VCaP (cell line): ENCODE measurements around the gene NPIPA2.
"Not testable (repeated sequence)": the region's sequence is repeated elsewhere in the genome, so short reads cannot be mapped to it uniquely, and the experiment has no call there.

Experiments used
- H3K27ac ChIP-seq: fragments of 450-650 bp; 2 replicates; pipeline ENCODE4 v1.5.1; 2017

The NPIPA2 gene

GRCh38 chr16:14742273-14743128, at the start of gene NPIPA2:
Gene NPIPA2, plus strand, starts transcription at chr16:14742533. Its CDS starts 5,533 bp downstream, at chr16:14748066.
- H3K27ac ChIP-seq = not testable (repeated sequence)

DNA sequence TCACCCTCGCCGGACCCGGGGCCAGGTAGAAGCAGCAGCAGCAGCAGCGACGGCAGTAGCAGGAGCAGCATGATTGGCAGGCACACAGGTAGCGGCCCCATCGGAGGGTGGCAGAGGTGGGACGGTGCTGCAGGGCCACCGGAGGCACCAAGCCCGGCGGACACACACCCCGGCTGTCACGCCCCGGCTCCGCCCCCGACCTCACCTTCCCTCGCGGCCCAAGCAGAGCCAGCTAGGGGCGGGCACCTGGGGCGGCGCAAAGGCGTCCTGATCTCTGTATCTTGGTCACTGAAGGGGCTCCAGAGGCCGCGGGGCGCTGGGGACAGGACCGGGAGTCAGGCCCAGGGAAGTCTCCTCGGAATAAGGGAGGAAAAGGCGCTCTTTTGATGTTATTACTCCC, 48.2 kb upstream of the NPIPA2 start, which contains the start of gene PLA2G10:
Gene PLA2G10 (minus strand): TSS at position 180 of the 400 bp plus-strand sequence. CDS start 79 bp downstream, at position 101.
- not testable (repeated sequence) for H3K27ac ChIP-seq

- H3K27ac ChIP-seq = not testable (repeated sequence)
Measured at GRCh38 chr16:14701859-14702258, 40.5 kb upstream of the NPIPA2 start.

DNA sequence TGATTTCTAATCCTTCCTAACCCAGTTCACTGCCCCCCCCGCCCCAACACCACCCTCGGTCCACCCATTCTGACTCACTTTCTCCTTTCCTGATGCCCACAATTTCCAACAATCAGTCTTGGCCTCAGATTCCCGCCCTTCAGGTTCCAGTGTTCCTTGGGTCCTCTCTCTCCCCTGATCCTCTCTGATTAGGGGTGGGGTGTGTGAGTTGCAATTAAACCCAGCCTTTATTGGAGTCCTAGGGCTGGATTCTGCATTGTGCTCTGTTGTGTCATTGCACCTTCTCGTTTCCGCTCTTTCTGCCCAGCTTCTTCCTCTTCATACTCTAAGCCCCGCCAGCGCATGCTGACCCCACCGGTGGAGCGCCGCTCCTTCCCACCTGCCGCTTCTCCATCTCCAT, 39.7 kb upstream of the NPIPA2 start:
- H3K27ac ChIP-seq = not testable (repeated sequence)

- H3K27ac ChIP-seq = not testable (repeated sequence)
Measured at GRCh38 chr16:14703156-14704011, 38.9 kb upstream of the NPIPA2 start, which contains the start of gene NPIPA3. Gene NPIPA3, plus strand, starts transcription at chr16:14703411. Its CDS starts 5,533 bp downstream, at chr16:14708944.

- H3K27ac ChIP-seq = not testable (repeated sequence)
Measured at GRCh38 chr16:14733233-14733632, 9.1 kb upstream of the NPIPA2 start.

GRCh38 chr16:14740832-14741385, 1.4 kb upstream of the NPIPA2 start:
- not testable (repeated sequence) for H3K27ac ChIP-seq

GRCh38 chr16:14741794-14742193, 539 bp upstream of the NPIPA2 start:
- not testable (repeated sequence) for H3K27ac ChIP-seq

DNA sequence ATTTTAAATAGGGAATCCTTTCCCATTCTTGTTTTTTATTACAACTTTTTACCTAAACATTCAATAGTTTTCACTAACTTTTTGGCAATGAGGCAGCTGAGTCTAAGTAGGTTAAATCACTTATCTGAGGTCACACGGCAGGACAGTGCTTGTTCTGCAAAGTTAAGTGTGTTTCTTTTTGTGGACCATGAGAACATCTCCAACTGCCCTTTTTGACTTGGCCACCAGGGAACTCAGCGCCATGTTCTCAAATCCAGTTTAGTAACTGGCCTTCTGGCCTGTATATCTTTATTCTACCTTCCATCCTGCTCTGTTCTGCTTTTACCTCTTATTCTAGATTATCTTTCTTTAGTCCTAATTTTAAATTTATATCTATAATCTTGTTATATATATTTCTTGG, 31.3 kb downstream of the NPIPA2 start:
- H3K27ac ChIP-seq = not testable (repeated sequence)

DNA sequence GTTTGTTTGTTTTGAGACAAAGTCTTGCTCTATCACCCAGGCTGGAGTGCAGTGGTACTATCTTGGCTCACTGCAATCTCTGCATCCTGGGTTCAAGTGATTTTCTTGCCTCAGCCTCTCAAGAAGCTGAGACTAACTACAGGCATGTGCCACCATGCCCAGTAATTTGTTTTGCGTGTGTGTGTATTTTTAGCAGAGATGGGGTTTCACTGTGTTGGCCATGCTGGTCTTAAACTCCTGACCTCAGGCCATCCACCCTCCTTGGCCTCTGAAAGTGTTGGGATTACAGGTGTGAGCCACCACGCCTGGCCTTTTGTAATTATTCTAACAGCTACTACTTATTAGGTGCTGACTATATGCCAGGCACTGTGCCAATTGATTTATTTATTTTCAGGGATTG, 33.3 kb downstream of the NPIPA2 start:
- not testable (repeated sequence) for H3K27ac ChIP-seq

DNA sequence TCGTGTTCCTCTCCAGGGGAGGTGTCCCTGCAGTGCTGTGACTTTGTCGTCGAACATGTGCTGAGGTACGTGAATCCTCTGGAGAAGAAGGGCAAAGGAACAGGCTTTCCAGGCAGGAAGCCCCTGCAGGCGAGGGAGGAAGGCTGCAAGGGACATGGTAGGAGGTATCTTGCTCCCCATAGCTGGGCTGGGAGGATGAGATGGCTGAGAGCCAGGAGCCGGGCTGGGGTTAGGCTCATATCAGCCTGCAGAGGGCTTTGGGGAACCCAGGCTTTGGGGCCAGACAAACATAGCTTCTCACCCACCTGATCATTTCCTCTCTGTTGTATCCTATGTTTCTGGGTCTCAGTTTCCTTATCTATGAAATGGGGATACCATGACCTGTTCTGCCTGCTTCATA, 34.4 kb downstream of the NPIPA2 start:
- not testable (repeated sequence) for H3K27ac ChIP-seq

DNA sequence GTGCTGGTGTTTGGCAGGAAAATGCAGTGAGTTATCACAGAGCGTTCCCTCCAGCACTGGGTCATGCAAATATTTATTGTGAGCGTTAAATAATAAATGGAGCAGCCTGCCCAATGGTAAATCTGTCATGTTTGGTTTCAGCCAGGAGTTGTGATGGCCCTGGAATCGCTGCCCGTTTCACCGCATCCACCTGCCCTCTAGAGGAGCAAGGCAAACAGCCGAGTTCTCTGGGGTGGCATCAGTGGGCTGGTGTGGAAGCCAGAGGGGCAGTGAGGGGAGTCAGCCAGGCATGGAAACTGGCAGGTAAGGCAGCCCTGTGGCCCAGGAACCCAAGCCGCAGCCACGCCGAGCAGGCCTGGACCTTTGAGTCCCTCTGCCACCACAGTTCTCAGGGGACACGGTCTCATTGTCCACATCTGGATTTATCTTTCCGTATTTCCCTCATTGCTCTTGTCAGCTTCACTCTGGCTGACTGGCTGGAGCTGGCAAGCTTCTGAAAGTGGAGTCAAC, 37.1 kb downstream of the NPIPA2 start:
- not testable (repeated sequence) for H3K27ac ChIP-seq

GRCh38 chr16:14786180-14786579, 43.8 kb downstream of the NPIPA2 start:
- not testable (repeated sequence) for H3K27ac ChIP-seq

DNA sequence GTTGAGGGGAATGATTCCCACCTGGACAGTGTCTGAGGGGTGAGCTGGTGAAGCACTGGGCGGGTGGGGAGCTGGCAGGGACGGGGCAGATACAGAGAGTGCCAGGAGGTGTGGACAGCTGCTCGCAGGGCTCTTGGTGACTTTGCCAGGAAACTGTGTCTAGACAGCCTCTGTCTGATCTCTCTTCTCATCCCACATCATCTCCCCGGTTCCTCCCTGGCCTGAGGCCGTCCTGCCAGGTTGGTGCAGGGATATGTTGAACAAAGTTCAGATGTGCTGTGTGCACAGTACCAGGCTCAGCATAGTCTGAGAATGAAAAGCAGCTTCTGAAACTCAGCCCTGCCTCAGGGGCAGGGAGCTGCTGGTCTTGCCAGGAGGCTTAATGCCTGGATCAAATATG, 47.2 kb downstream of the NPIPA2 start:
- H3K27ac ChIP-seq = not testable (repeated sequence)

DNA sequence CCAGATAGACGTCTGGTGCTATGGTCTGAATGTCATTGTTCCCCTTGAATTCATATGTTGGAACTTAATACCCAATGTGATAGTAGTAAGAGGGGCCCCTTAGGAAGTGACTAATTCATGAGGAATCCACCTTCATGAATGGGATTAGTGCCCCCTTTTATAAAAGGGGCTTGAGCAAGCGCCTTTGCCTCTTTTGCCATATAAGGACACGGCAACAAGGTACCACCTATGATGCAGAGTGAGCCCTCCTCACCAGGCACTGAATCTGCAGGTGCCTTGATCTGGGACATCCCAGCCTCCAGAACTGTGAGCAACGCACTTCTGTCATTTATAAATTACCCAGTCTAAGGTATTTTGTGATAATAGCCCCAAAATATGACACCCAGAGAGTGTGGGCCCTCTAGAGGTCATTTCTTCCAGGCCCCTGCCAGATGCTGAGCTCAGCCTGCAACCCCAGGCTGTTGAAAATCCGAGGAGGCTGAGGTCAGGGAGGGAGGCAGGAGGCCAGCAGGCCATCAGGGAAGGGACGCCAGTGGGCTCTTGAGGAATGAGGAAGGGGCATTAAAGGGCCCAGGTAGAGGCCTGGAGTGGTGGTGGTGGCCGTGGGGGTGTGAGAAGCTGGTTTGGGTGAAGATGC, 48.1 kb downstream of the NPIPA2 start:
- not testable (repeated sequence) for H3K27ac ChIP-seq

DNA sequence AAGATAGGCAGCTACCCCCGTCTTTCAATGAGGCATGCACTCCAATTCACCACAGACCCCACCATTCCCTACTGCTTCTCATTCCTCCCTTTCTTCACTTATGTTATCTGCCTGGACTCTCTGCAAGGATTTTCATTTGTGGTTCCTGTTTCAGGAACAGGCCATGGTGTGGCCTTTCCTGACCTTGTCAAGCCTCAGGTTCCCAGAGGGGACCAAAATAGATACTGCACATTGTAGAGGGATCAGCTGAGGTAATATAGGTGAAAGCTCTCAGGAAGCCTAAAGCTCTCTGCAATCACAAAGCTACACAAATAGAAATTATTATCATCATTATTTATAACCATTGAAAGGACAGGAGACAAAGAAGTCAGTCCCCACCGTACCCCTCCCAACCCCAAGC, 50.6 kb downstream of the NPIPA2 start:
- H3K27ac ChIP-seq = not testable (repeated sequence)

DNA sequence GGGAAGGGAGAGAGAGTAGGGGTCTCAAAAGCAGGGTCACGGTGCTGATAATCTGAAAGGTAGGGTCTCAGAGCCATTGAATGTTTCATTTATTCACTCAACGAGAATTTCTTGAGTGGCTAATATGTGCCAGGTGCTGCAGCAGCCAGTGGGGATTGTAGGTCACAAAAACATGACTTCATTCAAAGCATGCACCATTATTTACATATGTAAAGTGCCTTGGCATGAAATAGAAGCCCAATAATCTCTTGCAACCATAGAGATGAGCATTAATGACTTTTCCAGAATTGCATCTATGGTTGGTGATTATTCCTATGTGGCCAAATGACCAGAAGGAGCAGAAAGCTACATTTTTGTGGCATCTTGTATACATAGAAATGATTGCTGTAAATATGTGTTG, 55.2 kb downstream of the NPIPA2 start:
- not testable (repeated sequence) for H3K27ac ChIP-seq

DNA sequence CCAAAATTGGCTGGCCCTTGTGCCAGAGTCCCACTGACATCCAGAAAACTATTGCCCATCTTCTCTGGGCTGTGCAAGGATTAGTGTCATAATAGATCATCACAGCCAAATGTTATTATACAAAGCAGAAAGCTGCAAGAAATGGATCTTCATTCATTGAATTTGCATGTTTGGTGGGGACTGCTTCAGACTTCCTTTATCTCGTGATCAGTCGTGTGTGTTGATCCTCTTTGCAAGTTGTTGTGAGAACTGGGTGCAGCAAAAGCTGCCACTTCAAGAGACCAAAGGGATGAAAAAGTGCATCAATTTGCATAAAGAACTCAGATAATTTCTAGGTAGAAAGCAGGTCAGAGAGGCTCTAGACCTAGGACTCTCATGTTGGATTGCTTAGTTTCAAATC, 61.2 kb downstream of the NPIPA2 start:
- not testable (repeated sequence) for H3K27ac ChIP-seq

DNA sequence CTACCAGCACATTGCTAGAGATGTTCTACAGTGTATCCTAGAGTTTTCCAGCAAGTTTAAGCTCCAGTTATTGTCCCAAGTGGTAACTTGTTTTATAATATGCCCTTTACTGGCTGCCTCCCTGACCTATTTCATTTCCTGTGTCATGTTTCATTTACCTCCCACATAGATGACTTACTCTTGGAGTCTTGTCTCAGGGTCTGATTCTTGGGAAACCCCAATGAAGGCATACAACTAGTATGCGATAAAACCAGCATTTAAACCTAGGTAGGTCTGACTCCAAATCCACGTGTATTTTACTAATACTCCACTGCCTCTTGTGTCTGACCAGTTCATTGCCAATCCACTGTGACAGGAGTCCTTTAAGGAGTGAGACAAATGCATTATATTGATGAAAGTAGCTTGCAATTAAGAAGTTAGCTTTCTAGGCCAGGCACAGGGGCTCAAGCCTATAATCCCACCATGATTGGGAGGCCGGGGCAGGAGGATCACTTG, 64.9 kb downstream of the NPIPA2 start:
- H3K27ac ChIP-seq = not testable (repeated sequence)

DNA sequence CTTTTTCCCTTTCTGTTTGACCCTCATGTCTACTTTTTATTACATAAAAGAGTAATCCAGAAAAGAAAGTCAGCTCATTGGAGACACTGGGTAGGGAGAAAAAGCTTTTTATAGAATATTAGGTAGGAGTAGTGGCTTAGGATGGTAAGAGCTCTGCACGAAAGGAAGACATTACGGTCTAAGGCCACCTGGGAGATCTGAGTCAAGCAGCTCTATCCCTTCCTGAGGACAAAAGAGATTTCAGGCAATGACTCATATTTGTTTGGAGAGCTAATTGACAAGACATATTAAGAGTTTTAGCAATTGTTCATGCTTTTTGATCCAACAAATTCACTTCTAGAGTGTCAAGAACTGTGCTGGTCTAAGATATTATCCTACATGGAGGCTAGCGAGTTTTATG, 71.6 kb downstream of the NPIPA2 start:
- not testable (repeated sequence) for H3K27ac ChIP-seq
